Glomerular visceral epithelial cell (primary cell): ENCODE results near the gene LAMA2.
A peak's percentile ranks its signal among the peaks of the same experiment; 100 is the strongest.

Source experiments
- DNase-seq: peaks from one replicate; pipeline ENCODE4 v3.0.0-alpha.2; 2016; ENCODE audit errors: extremely low spot score

Gene LAMA2

DNA sequence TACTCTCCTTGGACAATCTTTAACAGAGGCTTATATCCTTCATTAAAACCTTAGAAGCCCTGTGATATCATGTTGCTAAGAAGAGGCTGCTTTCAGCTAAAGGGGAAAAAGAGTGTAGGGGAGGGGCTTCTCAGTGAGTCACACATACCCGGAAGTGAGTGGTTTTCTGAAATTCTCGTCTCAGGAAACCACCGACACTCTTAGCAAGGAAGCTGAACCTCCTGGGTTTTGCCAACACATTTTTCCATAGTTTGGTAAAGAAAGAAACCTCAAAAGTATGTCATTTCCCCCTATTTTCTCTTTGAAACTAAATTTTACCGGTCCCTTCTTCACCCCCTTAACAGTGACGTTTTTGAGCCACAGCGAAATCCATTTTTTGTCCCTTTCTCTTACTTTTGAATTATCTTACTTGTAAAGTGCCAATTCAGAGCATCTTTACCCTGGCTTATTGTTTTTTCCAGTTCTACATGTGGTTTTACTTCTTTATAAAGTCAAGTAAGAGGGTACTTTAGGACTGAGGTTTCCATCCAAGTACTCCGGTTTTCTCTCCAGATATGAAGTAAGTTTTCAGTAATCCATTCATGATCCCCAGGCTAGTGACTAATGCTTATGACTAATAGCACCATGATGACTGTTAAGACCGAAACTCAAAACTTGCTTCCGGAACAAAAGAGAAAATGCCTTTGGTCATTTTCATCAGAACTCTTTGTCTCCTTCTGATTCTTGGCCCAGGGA, 607.8 kb downstream of the LAMA2 start:
- peak; percentile 94 for DNase-seq

DNA sequence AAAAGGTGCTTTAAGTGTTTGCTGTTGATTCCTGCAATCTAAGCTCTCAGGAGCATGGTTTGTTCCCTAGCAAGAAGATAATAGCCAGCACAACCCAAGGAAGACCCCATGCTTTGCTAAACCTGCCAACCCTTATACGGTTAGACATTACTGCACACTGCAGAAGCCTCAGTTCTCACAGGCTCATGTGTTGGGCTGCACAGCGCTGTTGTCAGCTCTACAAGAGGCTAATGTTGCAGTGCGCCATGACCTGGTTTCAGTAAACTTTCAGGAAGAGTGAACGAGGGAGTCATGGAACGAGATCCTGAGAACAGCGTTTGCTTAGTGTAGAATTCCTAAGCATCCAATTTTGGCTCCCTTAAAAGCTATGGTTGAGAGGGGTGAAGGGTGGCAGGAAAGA, 608.5 kb downstream of the LAMA2 start:
- DNase-seq, result no peak

DNA sequence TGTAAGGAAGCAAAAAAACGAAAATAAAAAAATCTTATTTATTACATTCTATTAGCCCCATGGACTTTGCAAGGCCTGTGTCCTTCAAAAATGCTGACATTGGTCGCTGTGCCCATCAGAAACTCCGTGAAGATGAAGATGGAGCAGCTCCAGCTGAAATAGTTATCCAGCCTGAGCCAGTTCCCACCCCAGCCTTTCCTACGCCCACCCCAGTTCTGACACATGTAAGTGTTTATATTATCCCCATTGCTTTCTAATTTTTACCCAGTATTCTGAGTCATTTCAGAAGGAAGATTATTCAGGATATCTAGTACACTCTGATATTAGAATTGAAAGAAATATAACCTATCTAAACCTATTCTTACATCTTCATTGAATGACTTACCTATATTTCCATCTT, 609.3 kb downstream of the LAMA2 start:
- no peak for DNase-seq

DNA sequence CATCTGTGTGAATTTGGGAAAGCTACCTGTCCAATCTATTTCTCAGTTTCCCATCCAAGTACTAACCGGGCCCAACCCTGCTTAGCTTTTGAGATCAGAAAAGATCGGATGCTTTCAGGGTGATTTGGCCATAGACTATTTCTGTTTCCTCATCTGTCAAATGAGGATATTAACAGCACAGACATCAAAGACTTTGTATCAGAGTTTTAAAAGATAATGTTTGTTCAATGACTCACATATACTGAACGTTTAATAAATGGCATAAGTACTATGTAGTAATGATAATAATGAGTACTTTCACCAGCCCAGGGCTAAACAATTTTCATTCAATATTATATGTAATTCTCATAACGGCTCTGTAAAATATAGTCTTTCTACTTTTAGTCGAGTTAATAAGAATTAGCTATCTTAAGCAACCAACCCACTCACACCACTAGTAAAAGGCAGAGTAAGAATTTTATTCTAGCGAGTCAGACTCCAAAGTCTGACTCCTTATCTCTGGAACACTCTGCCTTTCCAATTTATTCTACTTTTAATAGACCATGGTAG, 610.5 kb downstream of the LAMA2 start:
- no peak for DNase-seq

DNA sequence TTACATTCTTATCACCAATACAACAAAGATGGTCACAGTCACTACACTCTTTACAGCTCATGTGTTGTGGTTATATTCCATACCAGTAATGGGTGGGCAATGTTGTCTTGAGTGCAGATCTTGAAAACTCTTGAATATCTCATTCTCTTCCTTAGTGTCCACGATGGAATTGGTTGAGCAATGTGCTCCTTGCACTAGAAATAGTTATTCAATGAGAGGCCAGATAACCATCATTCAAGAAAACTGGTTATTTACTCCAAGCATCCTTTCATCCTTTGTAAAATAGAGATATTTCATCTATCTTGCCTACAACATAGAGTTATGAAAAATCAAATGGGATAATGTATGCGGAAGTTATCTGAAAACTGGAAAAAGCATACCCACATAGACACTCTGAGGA, 611.2 kb downstream of the LAMA2 start:
- DNase-seq, result no peak

DNA sequence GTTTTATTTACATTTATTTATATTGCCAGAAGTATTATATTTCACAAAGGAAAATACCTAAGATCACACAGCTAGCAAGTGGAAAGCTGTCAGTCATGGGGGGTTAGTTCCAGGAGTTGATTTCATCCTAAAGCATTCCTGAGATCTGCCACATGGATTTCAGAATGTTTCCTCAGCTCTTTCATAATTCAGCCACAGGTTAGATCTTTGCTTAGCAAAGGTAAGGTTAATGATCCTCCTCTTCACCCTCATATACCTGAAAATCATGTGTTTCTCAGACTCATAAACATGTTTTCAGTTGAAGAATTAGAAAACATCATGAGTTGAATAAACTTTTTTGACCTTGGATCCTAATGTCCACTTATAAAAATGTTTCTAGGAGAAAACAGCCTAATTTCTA, 611.6 kb downstream of the LAMA2 start:
- DNase-seq, result no peak

DNA sequence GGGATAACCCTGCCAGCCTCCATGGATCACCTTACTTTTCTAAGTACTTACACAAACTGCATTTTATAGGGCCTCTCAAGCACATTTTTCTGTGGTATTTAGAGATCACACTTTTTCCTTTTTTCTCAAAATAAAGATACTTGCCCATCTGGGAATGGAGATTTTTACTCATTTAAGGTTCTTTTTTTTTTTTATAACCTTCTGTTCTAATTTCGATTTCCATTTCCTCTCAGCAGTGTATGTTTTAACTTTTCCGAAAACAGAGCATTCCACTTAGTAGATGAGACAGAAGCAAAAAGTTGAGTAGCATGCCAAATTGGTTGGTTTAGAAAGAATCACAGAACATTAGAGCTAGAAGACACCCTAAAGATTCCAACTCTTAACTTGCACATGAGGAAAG, 612.7 kb downstream of the LAMA2 start:
- DNase-seq, result no peak

DNA sequence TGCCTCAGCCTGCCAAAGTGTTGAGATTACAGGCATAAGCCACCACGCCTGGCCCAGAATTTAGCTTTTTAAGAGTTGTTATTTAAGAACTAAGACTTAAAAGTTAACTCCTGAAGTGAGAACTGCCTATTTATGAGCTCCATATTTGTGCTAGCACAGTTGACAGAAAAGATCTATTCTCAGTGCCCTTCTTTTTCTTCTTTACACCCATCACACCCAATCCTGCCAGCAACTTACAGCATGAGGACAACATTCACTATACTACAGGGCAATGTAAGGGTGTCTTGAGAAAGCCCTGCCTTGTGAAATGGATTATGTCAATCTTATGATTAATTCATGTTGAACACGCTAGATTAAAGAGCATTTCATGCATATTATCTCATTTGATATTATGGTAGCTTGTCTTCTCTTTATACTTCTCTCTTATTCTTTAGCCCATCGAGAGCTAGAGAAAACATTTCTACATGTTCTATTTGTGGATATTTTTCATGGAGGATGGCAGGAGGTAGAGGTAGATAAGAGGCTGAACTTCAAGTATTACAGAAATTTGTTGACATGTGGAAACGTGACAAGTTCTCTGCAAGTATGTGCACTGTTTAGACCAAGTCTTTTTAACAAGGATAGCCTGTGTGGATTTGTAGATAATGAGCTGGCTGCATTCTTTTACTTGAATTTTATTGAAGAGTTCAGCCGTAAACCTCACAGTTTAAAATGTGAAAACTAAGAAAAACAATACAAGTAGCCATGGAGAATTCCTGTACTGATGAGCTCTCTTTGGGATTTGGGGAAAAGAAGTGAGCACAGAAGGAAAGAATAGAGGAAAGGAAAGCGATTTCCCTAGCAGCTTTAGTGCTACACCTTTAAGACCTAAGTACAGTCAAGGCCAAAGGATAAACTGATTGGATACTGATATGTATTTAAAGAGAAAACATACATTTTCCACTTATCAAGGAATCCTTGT, 614.8 kb downstream of the LAMA2 start:
- no peak for DNase-seq

DNA sequence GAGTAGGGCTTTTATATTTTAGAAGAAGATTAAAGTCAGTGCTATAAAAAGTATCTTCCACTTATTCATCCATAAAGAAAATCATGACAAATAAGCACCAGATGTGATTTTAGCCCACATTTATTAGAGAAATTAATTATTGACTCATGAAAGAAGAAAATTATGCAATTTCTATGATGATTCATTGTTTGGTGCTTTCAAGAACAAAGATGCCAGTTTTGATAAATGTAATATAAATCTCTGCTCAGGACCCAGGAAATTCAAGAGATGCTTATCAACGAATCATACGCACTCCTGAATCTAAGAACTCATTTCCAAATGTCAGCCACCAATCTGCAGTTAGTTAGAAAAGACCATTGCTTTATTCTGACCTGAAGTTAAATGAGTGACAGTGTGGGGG, 615.6 kb downstream of the LAMA2 start:
- no peak for DNase-seq

DNA sequence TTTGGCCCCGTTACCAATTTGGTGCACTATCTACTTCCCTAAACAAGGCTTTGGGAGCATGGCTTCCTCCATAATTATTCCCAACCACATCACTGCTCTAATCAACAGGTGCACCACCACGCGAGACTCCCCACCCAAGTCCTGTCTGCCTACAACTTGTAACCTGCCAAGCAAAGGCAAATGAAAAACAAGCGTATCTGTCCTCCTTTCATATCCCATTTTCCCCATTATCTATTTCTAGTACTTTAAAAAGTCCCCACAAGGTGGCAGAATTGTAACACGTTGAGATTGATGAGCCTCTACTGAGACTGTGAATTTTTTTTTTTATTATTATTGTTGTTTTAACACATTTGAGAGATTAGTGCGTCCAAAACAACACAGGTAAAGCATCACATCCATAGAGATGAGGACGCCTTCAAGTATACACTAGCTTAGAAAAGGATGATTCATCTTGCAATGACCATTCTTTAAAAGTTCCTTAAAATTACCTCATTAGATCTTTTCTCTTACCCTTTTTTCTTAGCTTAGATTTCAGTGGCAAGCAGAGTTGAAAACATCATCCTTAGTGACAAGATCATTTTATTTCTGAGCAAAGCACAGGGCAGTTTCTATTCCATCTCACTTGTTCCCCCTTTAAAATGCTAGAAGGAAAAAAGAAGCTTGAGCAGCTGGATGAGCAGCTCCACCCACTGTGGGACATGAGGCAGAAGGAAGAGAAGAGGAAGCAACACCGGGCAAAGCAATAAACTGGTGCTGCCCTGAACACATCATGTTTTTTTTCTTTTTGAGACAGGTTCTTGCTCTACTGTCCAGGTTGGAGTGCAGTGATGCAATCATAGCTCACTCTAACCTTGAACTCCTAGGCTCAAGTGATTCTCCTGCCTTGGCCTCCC, 616.3 kb downstream of the LAMA2 start:
- DNase-seq, result peak; percentile 64

DNA sequence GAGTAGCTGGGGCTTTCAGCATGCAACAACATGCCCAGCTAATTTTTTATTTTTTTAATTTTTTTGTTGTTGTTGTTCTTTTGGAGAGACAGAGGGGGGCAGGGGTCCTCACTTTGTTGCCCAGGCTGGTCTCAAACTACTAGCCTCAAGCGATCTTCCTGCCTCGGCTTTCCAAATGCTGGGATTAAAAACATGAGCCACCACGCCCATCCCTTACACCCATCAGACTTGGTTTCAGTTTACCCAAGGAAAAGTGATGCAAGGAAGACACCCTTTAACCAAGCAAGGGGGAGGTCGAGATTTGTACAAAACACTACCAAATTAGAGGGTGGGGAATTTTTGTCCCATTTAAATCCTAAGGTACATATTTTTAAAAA, 616.9 kb downstream of the LAMA2 start:
- no peak for DNase-seq

DNA sequence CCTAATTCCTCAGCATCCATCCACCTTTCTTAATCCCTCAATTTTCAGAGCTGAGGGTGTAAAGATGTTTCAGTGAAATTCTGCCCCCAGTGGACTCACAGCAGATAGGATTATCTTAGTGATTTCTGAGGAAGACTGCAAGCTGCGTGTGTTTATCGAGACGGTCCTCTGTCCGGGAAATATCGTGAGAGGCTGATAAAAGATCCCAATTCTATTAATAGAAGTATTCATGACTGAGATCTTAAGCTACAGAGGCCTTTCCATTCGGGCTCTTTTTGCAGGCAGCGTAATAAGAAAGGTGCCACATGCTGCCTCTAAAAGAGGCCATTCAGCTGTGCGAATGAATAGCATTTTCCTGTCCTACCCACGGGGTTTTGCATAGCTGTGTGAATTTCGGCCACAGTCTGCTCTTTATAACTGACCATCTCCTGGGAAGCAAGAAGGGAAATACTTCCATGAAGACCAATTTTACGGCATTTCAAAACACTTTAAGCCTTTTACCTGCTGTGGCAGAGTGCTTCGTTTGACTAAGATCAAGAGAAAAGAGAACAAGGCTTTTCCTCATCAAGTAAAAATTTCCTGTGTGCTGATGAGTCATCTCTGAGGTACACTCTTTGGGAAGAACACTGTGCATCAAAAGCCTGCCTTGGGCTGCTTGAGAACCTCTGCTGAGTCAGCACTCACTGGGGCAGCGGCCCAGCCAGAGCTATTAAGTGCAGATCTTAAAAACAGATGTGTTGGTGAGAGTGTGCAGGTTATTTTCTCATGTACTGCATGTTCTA, 618.2 kb downstream of the LAMA2 start:
- peak; percentile 85 for DNase-seq

DNA sequence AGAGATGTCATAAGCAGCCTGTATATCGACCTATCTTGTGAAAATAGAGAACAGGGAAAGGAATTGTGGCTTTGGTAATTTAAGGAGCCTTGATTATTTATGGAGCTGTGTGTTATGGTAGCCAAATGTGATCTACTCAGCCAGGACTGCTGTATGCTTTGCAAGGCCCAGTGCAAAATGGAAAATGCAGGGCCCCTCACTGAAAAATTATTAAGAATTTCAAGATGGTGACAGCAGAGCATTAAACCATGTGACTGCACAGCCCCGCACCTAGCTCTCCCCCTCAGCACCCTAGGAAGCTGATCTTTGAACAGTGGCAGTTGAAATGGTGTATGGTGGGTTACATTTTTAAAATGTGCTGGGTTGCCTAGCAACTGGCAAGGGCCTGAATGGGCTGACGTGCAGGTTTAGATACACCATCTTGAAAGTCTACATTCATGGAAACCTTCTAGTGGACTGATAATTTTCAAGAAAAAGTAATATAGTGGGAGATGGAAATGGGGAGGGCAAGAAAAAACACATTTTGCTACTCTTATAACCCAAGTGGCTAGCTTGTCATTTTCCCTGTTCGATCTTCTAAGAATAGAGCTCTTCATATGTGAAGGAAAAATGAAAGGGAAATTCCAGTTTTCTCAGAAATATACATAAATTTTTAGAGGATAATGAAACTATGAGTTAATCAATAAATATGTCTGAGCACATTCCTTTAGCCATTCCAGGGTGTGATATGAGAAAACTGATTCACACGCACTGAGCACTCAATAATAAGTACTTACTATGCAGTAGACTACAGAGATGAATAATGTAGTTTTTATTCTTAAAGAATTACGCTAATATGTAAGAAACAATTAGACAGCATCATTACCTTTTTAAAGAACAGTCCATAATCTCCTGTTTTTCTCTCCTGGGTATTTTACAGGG, 619.1 kb downstream of the LAMA2 start:
- no peak for DNase-seq

DNA sequence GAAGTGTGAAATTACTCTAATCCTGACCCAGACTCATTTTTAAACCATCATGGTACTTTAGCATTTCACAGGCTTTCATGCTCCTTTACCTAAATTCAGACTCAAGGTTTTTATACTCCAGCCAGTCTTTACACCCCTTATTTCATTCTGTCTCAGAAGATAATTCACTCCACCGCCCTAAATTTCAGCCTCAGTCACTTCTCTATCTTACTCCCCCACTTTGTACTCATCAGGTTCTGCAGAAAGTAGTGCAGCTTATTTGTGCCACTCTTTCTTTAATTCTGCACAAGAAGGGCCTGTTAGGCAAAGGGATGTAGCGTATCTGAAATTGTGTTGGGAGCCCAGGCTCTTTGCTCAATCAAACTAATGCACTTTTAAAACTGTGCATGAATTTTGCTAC, 621.5 kb downstream of the LAMA2 start:
- no peak for DNase-seq

DNA sequence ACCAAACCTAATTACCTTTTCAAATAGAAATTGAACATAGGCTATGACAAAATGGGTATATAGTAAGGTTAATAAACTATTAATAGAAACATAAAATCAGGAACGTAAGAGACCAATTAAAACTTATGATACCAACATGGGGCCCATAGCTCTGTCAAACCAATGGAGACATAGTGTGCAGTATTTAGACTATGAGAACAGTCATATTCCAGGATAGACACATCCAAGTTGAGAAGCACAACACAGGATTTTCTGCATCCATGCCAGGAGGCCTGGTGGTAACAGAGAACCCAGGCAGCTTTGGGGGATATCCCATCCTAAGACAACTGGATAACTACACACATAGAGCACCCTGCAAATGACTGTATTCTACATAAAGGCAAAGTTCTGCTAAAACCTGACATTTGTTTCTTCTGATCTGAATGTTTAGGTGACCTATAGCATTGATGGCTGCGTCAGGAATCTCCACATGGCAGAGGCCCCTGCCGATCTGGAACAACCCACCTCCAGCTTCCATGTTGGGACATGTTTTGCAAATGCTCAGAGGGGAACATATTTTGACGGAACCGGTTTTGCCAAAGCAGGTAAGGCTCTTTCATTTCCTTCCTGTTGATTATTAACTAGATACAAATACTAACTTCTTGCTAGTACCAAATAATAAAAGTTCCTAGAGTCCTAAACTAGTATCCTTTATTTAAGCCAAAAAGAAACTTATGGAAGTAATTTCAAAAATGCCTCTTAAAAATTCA, 624.3 kb downstream of the LAMA2 start:
- no peak for DNase-seq

DNA sequence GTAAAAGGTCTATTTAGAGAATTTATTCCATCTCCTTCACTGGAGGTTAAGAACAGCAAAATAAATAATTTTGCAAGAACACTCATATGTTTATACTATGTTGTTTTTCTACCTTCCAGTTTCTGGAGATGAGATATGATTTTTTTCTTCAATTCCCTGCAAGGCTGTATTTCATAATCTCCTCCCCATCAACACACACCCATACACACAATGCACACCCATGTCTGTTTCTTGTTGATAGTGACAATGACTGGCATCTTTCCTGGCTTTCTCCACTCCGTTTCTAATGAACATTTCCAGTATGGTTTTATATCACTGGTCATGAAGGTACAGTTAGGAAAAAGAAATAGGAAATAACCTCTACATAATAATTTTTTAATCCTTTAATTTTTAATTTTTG, 624.9 kb downstream of the LAMA2 start:
- no peak for DNase-seq

DNA sequence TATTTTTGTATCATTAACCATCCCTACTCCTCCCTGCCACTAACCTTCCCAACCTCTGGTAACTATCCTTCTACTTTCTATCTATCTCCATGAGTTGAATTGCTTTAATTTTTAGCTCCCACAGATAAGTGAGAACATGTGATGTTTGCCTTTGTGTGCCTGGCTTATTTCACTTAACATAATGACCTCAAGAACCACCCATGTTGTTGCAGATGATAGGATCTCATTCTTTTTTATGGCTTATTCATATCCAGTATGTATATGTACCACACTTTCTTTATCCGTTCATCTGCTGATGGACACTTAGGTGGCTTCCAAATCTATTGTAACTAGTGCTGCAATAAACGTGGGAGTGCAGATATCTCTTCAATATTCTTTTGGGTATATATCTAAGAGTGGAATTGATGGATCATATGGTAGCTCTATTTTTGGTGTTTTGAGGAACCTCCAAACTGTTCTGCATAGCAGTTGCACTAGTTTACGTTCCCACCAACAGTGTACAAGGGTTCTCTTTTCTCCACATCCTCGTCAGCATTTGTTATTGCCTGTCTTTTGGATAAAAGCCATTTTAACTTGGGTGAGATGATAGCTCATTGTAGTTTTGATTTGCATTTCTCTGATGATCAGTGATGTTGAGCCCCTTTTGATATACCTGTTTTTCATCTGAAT, 625.7 kb downstream of the LAMA2 start:
- no peak for DNase-seq

DNA sequence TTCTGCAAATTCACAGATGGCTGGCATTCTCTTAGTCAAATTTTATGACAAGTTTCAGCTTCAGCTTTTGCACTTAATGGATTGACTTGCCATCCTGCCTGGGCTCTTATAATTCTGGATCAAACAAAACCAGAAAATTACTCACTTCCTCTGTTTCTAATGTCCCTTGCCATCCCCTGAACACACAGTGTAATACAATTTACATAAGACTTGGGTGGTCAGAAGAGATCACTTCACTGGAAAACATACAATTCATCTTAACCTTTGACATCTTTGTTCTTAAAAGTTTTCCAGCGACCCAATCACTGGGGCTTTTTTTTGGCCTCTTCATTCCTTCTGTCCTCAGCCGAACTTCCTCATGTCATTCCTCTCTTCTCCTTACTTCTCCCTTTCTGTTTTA, 628.0 kb downstream of the LAMA2 start:
- DNase-seq, result no peak

DNA sequence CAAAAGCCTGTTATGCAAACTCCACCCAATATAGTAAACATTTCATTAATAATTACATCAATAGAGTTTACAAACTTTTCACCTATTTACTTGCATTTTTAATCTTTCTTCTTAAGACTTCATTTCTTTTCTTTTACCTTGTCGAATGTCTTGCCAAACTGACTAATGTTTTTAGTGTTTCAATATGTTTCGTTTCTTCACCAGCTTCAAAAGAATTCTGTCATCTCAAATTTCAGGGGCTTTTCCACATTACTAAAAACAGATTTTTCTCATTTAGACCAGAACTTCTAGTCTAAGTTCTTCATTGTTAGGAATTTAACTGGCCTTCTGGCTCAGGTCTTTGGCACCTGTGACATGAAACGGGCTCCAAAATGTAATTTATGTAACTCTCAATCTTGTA, 630.5 kb downstream of the LAMA2 start:
- DNase-seq, result no peak
